MG63 (cell line): Measurements from ENCODE around the gene ZNF19. TPM values are rescaled to one million over a fixed set of nuclear protein-coding genes. Genes with fewer than 3 reads are reported as not detected.
A peak's percentile ranks its signal among the peaks of the same experiment; 100 is the strongest.

Experiments
- DNase-seq: peaks from one replicate; pipeline ENCODE4 v3.0.0-alpha.2; 2020
- H3K27me3 ChIP-seq: fragments of 250-450 bp; sonication (Bioruptor Pico); 2 replicates; pipeline ENCODE4 v1.5.1; 2020; ENCODE audit warnings: mild to moderate bottlenecking, moderate library complexity
- H3K36me3 ChIP-seq: fragments of 250-450 bp; sonication (Bioruptor Pico); 2 replicates; pipeline ENCODE4 v1.5.1; 2020; ENCODE audit warnings: mild to moderate bottlenecking, moderate library complexity
- H3K4me3 ChIP-seq: fragments of 250-450 bp; sonication (Bioruptor Pico); 2 replicates; pipeline ENCODE4 v1.5.1; 2020; ENCODE audit warnings: mild to moderate bottlenecking, moderate library complexity
- H3K9me3 ChIP-seq: fragments of 250-450 bp; sonication (Bioruptor Pico); 2 replicates; pipeline ENCODE4 v1.5.1; 2020; ENCODE audit warnings: mild to moderate bottlenecking, moderate library complexity
- total RNA-seq: library from RNA; depleted of rRNA; stranded (reverse); fragments of >200 nt; shearing (Covaris generic); gene quantifications from 2 replicates; pipeline ENCODE4 v1.2.3, GENCODE V29; 2014; ENCODE audit warnings: low replicate concordance

The ZNF19 gene
- total RNA-seq, 1 experiment from 2014 or later = 1.1 TPM

DNA sequence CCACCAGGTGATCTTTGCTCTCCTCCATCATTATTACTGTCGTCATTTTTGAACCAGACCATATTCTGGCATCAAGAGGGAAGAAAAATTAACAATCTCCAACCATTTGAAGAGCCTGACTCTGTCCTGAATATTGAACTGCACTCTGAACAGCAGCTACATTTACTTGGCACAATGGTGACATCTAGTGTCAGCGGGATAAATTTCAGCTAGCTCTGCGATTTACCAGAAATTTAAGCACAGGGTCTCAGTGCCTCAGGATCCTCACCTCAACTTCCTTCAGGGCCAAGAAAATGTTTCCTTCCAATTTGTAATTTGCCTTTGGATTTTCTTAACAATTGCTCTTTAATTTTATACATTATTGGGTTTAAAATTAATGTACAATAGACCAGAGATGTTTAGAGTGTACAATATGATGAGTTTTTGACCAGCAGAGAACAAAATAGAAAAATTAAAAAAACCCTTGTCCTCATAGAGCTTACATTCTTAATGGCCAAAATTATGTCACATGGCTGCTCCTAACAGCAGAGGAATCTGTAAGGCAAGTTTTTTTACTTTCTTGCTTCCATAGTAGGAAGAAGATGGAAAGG is 10.7 kb upstream of the ZNF19 start:
- Histone ChIP-seq H3K4me3 (no peak overlapping the region), H3K27me3 (no peaks in the 10 kb centered on the region), H3K36me3 (no peaks in the 10 kb centered on the region), H3K9me3 (no peaks in the 10 kb centered on the region)
- no peak for DNase-seq

DNA sequence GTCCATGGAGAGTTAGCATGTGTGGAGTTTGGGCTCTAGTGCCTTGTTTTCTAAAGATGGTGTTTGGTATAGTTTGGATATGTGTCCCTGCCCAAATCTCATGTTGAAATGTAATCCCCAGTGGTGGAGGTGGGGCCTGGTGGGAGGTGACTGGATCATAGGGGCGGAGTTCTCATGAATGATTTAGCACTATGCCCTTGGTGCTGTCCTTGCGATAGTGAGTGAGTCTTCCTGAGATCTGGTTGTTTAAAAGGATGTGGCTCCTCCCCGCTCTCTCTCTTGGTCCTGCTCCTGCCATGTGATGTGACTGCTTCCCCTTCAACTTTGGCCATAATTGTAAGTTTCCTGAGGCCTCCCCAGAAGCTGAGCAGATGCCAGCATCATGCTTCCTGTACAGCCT is 8.9 kb upstream of the ZNF19 start:
- H3K36me3 ChIP-seq = no peaks in the 10 kb centered on the region
- no peak for DNase-seq
- H3K4me3 ChIP-seq = no peak overlapping the region
- no peaks in the 10 kb centered on the region for H3K27me3 ChIP-seq
- H3K9me3 ChIP-seq = no peaks in the 10 kb centered on the region

DNA sequence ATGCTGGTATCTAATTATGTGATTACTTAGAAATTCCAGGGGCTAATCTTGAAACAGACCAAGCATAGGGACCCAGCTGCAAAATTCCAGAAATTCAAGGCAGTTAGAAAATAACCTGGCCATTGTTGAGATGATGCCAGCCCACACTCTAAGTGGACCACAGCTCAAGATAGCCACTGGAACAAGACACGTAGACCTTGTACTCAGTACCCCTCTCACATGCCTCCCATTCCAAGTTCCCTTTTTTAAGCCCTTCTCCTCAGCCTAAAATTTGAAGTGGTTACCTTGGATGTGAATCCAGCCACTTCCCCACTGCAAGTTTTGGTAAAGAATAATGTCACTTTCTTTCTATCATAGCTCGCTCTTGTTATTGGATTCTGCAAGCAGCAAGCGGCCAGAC is 4.1 kb upstream of the ZNF19 start:
- Histone ChIP-seq H3K4me3 (no peak overlapping the region), H3K36me3 (no peaks in the 10 kb centered on the region), H3K9me3 (no peaks in the 10 kb centered on the region), H3K27me3 (no peaks in the 10 kb centered on the region)
- no peak for DNase-seq

DNA sequence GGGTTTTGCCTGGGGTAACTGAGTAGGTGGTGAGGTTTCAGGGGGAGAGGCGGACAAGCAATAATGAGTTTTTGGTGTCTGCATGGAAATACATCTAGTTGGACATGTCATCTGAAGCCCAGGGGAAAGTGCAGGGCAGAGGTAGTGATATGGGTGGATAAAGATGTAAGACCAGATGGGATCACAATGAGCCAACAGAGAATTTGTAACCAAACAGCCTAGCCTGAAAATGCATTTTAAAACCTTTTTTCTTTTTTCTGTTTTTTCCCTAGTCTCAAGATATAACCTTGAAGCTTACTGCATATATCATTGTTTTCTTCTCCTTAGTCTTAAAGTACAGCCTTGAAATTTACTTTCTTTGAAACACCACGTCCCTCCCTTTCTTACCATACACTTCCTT is 3.7 kb upstream of the ZNF19 start:
- Histone ChIP-seq H3K27me3 (no peaks in the 10 kb centered on the region), H3K9me3 (no peaks in the 10 kb centered on the region), H3K36me3 (no peaks in the 10 kb centered on the region), H3K4me3 (no peak overlapping the region)
- DNase-seq = no peak

DNA sequence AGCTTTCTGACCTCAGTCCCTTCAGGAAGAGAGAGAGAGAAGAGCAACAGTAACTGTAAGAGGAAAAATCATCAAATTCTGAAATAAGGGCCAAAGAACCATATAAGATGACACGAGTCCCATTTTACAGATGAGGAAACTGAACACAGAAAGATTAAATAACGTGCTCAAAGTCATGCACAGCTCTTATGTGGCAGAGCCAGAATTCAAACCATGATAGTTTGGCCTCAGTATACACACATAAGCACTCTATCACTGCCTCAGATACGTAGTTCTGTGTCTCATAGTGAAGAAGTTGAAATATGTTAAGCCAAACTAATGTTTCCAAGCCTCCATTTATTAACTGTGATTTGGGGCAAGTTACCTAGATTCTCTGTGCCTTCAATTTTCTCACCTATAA is 1.9 kb upstream of the ZNF19 start:
- no peak for DNase-seq
- no peak overlapping the region for H3K4me3 ChIP-seq
- no peaks in the 10 kb centered on the region for H3K9me3 ChIP-seq
- no peaks in the 10 kb centered on the region for H3K36me3 ChIP-seq
- no peaks in the 10 kb centered on the region for H3K27me3 ChIP-seq

DNA sequence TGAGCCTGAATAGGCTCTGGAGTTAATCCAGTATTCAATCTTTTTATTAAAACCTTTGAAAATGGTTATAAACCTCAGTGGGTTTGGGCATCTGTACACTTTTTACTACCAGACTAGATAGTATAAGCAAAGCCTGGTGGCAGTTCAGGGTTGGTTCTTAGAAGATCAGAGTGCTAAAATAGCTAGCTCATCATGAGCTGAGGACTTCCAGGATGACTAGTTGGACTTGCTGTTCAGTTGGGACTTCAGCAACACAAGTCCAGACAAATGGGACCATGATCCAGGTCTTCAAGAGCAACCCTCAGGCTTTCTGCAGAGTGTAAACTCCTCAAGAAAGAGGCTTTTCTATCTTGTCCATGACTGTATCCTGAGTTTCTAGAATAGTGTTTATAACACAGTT is 1.2 kb upstream of the ZNF19 start:
- Histone ChIP-seq H3K36me3 (no peaks in the 10 kb centered on the region), H3K27me3 (no peaks in the 10 kb centered on the region), H3K4me3 (no peak overlapping the region), H3K9me3 (no peaks in the 10 kb centered on the region)
- no peak for DNase-seq

DNA sequence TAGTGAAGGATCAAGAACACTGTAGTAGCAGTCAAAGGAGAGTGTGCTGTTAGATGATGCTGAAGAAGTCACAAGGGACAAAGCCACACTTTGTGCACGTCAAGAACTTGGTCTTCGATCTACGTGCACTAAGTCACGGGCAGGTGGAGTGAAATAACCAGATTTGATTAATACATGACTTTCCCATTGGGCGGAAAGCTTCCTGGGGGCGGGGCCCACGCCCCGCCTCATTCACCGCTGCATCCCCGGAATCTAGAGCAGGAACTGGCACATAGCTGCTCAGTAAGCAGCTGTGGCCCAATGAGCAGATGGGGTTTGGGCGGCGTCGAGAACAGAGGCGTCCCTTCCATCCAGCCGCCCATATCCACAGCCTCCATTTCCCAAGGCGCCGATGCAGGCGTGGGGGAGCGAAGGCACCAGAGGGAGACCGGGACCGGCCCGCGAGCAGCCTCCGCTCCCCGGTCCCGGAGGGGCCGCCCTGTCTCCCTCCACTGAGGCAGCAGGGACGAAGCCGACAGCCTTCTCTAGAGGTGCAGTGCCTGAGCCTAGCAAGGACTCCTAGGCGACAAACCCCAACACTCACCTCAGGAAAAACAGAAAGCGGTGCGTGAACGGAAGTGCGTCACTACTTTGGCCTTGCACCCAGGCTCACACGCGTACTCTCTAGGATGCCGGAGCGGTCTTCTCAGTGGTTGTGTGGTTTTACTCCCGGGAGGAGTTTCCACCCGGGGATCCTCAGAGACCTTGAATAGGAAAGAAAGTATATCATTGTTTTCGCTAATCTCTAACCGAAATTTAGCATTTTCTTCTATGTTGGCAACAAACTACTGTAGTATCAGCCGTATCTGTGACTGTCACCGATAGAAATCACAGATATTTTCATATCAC is 4.9 kb downstream of the ZNF19 start:
- no peaks in the 10 kb centered on the region for H3K9me3 ChIP-seq
- H3K36me3 ChIP-seq = no peaks in the 10 kb centered on the region
- DNase-seq = peak; percentile 72
- H3K27me3 ChIP-seq = no peaks in the 10 kb centered on the region
- peak overlapping the region; percentile 86 for H3K4me3 ChIP-seq

DNA sequence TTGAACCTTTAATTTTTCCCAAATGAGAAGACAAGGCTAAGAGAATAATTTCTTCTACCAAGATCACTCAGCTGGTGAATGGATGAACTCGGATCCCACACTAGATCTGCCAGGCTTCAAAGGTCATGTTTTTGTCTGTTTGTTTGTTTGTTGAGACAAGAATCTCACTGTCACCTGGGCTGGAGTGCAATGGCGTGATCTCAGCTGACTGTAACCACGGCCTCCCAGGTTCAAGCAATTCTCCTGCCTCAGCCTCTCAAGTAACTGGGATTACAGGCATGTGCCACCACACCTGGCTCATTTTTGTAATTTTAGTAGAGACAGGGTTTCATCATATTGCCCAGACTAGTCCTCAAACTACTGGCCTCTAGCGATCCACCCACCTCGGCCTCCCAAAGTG is 6.6 kb downstream of the ZNF19 start:
- Histone ChIP-seq H3K9me3 (no peaks in the 10 kb centered on the region), H3K4me3 (no peak overlapping the region)
- no peak for DNase-seq

DNA sequence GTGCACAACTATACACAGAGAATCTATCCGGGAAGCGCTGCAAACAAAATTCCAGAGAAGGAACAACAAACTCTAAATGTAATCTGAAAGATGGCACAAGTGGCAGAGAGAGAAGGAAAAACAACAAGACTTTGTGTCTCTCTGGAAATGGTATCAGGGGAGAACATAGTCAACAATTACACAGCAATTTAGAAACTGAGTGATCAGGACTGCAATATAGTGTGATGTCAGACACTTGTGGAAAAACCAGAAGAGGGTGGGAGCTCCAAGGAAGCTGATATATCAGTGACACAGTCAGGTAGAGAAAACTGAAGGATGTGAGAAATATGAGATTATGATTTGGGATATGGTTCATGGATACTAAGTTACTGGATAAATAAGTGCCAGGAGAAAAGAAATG is 8.2 kb downstream of the ZNF19 start:
- no peak for DNase-seq
- no peaks in the 10 kb centered on the region for H3K36me3 ChIP-seq
- no peaks in the 10 kb centered on the region for H3K9me3 ChIP-seq
- no peak overlapping the region for H3K4me3 ChIP-seq
- H3K27me3 ChIP-seq = no peaks in the 10 kb centered on the region

More for the DNA sequence above, 6.6 kb downstream of the ZNF19 start:
- H3K36me3 ChIP-seq = no peaks in the 10 kb centered on the region
- H3K27me3 ChIP-seq = no peaks in the 10 kb centered on the region

DNA sequence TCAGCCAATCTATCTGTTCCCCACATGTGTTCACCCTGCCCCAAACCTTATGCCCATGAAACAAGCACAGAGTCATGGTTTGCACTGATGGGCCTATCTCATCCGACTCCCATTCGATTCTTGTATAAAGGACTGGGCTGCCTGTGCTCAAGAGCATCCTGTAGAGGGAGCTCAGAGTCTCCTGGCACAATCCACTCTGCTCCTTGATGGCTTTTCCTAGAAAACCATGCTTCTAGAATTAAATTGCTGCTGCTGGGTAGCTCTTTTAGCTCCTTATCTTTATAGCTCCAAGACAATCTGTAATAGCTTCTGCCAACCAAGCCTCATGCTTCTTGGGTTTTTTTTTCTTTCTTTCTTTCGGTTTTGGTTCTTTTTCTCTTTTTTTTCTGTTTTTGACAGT is 9.7 kb downstream of the ZNF19 start:
- Histone ChIP-seq H3K4me3 (no peak overlapping the region), H3K36me3 (no peaks in the 10 kb centered on the region), H3K27me3 (no peaks in the 10 kb centered on the region), H3K9me3 (no peaks in the 10 kb centered on the region)
- DNase-seq = no peak

DNA sequence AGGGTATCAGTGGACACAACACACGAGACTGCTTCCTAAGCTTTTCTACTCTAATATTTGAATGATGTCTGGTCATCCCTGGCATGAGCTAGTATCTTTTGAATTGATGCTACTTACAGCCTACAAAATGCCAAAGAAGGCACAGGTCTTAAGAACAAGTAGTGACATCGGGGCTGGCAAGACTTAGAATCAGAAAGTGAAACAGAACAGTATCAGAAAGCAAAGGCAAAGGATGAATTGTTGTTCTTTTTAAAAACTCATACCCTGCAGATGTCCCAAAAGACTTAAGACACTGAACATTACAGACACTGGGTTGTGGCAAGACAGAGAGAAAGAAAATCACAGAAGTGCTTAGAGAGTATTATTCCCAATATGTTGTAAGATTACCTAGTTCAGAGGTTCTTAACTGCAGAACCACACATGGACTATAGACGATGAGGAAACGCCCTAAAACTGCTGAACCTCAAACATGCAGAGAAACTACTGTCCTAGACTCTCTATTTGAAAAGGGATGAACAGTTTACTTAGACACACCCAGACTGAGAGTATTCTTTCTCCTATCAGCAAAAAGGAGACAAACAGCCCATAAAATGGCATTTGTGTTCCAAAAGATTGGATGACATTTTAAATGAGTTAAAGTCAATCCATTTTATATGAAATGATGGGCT is 12.5 kb downstream of the ZNF19 start:
- Histone ChIP-seq H3K9me3 (no peaks in the 10 kb centered on the region), H3K4me3 (no peak overlapping the region), H3K36me3 (no peaks in the 10 kb centered on the region), H3K27me3 (no peaks in the 10 kb centered on the region)
- DNase-seq = no peak

DNA sequence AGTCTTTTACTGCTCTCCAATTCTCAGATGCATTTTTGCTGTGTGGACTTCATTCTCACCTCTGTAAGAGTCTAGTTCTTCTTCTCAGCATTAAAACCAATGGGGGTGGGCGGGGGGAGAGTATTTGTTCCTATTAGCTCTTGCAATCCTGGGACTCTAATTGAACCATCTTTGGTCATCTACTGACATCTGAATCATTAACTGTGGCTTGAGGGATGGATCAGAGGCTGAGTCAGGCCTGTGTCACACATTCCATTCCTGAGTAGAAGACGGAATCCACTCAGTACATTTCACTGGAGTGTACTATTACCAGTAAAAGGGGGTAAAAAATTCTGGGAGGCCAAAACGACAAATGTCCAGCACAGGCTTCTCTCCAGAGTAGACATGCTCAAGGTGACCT is 14.3 kb downstream of the ZNF19 start:
- peak; percentile 54 for DNase-seq
- Histone ChIP-seq H3K36me3 (no peaks in the 10 kb centered on the region), H3K4me3 (no peak overlapping the region), H3K9me3 (no peaks in the 10 kb centered on the region), H3K27me3 (no peaks in the 10 kb centered on the region)

DNA sequence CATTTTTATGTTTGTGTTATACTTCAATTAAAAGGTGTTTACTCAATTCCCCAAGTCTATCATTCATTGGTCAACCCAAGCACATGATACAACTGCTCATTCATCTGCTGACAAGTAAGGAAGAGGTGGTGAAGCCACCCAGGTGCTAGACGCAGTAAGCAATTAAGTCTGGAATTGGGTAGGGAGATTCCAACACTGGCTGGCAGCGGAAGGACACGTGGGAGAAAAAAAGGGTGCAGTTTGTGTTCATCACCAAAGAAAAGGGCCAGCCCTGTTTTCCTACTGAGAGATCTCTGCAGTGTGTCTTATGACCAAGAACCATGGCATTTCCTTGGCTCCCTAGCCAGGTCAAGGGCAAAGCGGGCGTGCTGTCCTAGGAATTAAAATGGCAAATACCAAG is 15.2 kb downstream of the ZNF19 start:
- no peaks in the 10 kb centered on the region for H3K36me3 ChIP-seq
- no peaks in the 10 kb centered on the region for H3K27me3 ChIP-seq
- H3K9me3 ChIP-seq = no peaks in the 10 kb centered on the region
- DNase-seq = no peak
- H3K4me3 ChIP-seq = no peak overlapping the region

DNA sequence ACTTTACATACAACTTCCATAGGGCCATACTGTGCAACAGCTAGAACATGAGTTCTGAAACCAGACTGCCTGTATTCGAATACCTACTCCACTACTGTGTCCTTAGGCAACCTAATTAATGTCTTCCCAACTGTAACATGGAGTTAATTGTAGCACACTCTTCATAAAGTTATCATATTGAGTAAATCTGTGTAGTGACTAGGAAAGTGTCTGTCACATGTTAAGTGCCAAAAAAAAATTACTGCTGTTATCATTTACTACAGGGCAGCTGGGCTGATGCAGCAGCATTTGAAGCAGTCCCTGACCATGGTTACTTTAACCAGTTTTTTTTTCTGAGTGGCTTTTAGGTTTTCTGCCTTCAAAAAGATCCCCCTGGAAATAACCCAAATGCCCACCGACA is 16.2 kb downstream of the ZNF19 start:
- Histone ChIP-seq H3K36me3 (no peaks in the 10 kb centered on the region), H3K9me3 (no peaks in the 10 kb centered on the region), H3K4me3 (no peak overlapping the region), H3K27me3 (no peaks in the 10 kb centered on the region)
- DNase-seq = no peak

DNA sequence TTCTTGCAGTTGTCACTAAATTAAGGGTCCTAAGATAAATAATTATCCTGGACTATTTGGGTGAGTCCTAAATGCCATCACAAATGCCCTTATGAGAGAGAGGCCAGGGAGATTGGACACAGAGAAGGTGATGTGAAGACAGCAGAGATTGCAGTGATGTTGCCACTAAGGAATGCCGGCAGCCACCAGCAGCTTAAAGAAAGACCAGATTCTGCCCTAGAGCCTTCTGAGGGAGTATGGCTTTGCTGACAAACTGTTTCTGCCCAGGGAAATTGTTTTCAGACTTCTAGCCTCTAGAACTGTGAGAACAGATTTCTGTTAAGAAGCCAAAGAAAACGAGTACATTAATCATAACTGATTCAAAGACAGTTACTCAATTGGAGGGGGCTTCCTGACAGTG is 17.1 kb downstream of the ZNF19 start:
- no peaks in the 10 kb centered on the region for H3K9me3 ChIP-seq
- no peak overlapping the region for H3K4me3 ChIP-seq
- H3K27me3 ChIP-seq = no peaks in the 10 kb centered on the region
- no peak for DNase-seq
- no peaks in the 10 kb centered on the region for H3K36me3 ChIP-seq

DNA sequence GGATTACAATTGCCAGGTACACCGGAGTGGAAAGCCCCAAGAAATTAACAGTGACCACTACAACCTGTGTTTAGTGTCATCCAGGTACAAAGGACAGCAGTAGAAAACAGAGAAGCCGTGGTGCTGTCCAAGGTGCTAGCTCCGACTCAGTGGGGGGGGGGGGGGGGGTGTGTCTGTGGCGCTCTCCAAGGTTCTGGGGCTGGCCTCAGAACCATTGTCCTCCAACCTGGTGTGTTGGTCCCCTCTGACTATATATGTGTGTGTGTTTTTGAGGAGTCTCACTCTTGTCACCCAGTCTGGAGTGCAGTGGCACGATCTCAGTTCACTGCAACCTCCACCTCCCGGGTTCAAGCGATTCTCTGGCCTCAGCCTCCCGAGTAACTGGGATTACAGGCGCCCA is 21.3 kb downstream of the ZNF19 start:
- Histone ChIP-seq H3K9me3 (no peaks in the 10 kb centered on the region), H3K4me3 (no peak overlapping the region), H3K27me3 (no peaks in the 10 kb centered on the region), H3K36me3 (no peaks in the 10 kb centered on the region)
- no peak for DNase-seq

DNA sequence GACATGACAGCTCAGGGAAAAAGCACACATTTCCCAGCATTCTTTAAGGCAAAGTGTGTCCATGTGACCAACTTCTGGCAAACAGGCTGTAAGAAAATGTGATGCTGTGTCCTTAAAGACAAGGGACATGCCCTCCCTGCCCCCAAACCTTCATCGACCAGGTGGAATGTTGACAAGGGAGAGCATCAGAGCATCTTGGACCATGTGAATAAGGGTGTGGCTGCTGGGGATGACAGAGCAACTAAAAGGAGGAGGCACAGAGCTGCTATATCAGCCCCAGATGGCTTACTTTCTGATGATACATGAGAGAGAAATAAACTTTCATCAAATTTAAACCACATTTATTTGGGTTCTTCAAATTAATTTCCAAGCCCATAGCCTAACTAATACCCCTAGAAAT is 24.9 kb downstream of the ZNF19 start:
- no peaks in the 10 kb centered on the region for H3K9me3 ChIP-seq
- no peak for DNase-seq
- no peaks in the 10 kb centered on the region for H3K27me3 ChIP-seq
- no peaks in the 10 kb centered on the region for H3K36me3 ChIP-seq
- no peak overlapping the region for H3K4me3 ChIP-seq
